GM19193 (cell line): ENCODE data around the gene BOD1.

Source experiments
- POLR2A ChIP-seq: IDR thresholded peaks from 4 replicates; pipeline ENCODE4 v1.6.1; 2011; ENCODE audit not compliant: insufficient read depth, insufficient read length; ENCODE audit errors: extremely low read depth

Gene BOD1

GRCh38 chr5:173611706-173612105, 4.7 kb downstream of the BOD1 start:
- no peak for TF ChIP-seq POLR2A

- no peak for TF ChIP-seq POLR2A
Measured at GRCh38 chr5:173604141-173604540, 12.3 kb downstream of the BOD1 start.

- no peak for TF ChIP-seq POLR2A
Measured at GRCh38 chr5:173602423-173602822, 14.0 kb downstream of the BOD1 start.

- no peak for TF ChIP-seq POLR2A
Measured at GRCh38 chr5:173598686-173599085, 17.8 kb downstream of the BOD1 start.

GRCh38 chr5:173597304-173597703, 19.1 kb downstream of the BOD1 start:
- TF ChIP-seq POLR2A: no peak

GRCh38 chr5:173595841-173596240, 20.6 kb downstream of the BOD1 start:
- TF ChIP-seq POLR2A: no peak

GRCh38 chr5:173594061-173594460, 22.4 kb downstream of the BOD1 start:
- no peak for TF ChIP-seq POLR2A

GRCh38 chr5:173592050-173592669, 24.3 kb downstream of the BOD1 start:
- no peak for TF ChIP-seq POLR2A

- TF ChIP-seq POLR2A: no peak
Measured at GRCh38 chr5:173591056-173591514, 25.4 kb downstream of the BOD1 start.

GRCh38 chr5:173590436-173591055, 25.9 kb downstream of the BOD1 start:
- TF ChIP-seq POLR2A: no peak

- TF ChIP-seq POLR2A: no peak
Measured at GRCh38 chr5:173583346-173583745, 33.1 kb downstream of the BOD1 start.

GRCh38 chr5:173582216-173583111, 34.0 kb downstream of the BOD1 start:
- no peak for TF ChIP-seq POLR2A

- TF ChIP-seq POLR2A: no peak
Measured at GRCh38 chr5:173581408-173582215, 34.8 kb downstream of the BOD1 start.

GRCh38 chr5:173578947-173579615, 37.4 kb downstream of the BOD1 start:
- no peak for TF ChIP-seq POLR2A
